ENCODE measurements around the gene PKD1L1. TPM values are rescaled to one million over a fixed set of nuclear protein-coding genes. Genes with fewer than 3 reads are reported as not detected.
"Not testable (repeated sequence)": the region's sequence is repeated elsewhere in the genome, so short reads cannot be mapped to it uniquely, and the experiment has no call there.

PKD1L1 gene
- polyA plus RNA-seq, 2 of the 4 experiments (the other 2 are of a cell fraction): 0.21 TPM

- H3K27ac ChIP-seq: peak overlapping the region; percentile 32 to 68; a peak in 3 of 6 replicates
- CTCF ChIA-PET: interaction anchor here (1.0 kb wide), 1 partner anchor 24 kb away, joined by 7 read pairs; no protein-coding TSS in a partner anchor
- DNase-seq (ENCODE audit: low read depth in 1 of 2, low spot score in 1 of 2); H3K9me3 ChIP-seq; H3K4me3 ChIP-seq; H3K4me2 ChIP-seq; ATAC-seq; POLR2A ChIA-PET; FAIRE-seq: not testable (repeated sequence)
- peaks cover 12% of the 10 kb centered on the region; the same call in 2 of the 3 replicates for H3K4me1 ChIP-seq
Observed at GRCh38 chr7:47795126-47795525, 153.1 kb downstream of the PKD1L1 start.

- Histone ChIP-seq H3K9me3 (peaks cover 5% of the 10 kb centered on the region; the same call in 1 of the 3 replicates), H3K27ac (peak overlapping the region in 1 of 2 experiments; percentile 68; a peak in 3 of 6 replicates), H3K4me2 (no peak overlapping the region), H3K4me1 (peaks cover 17% of the 10 kb centered on the region; the same call in 2 of the 3 replicates), H3K4me3 (no peak overlapping the region)
- ATAC-seq (no peak), DNase-seq (ENCODE audit: low read depth in 1 of 2, low spot score in 1 of 2) (no peak), FAIRE-seq (no peak)
- TF ChIP-seq TFCP2L1 (CRISPR knock-in tag; IDR thresholded peaks at IDR 0.05) (no peak), CTCF (IDR thresholded peaks at IDR 0.05) (no peak), SMC3 (IDR thresholded peaks at IDR 0.05) (no peak), HEYL (CRISPR knock-in tag; IDR thresholded peaks at IDR 0.05) (no peak), TP53 (CRISPR knock-in tag; IDR thresholded peaks at IDR 0.05) (no peak), HOXA7 (CRISPR knock-in tag; IDR thresholded peaks at IDR 0.05) (no peak), KDM1A (IDR thresholded peaks at IDR 0.05; ENCODE audit: low read depth) (no peak)
- ChIA-PET CTCF (interaction anchor here (0.6 to 1.0 kb wide), 2 partner anchors 25 to 87 kb away, joined by 3 to 7 read pairs; no protein-coding TSS in a partner anchor), POLR2A (no interaction called here)
- WGBS (ENCODE audit: missing lambda C conversion rate): 91% methylated on average over 3 of the region's 4 CpGs
Observed at GRCh38 chr7:47794016-47794415, 154.2 kb downstream of the PKD1L1 start.

GRCh38 chr7:47793186-47793585 is 155.1 kb downstream of the PKD1L1 start:
- H3K4me2 ChIP-seq; H3K4me3 ChIP-seq; CTCF ChIA-PET; ATAC-seq; POLR2A ChIA-PET; DNase-seq (ENCODE audit: low read depth in 1 of 2, low spot score in 1 of 2); H3K9me3 ChIP-seq; FAIRE-seq: not testable (repeated sequence)
- H3K27ac ChIP-seq: peak overlapping the region; percentile 19 to 68; a peak in 4 of 6 replicates
- peaks cover 22% of the 10 kb centered on the region for H3K4me1 ChIP-seq
- 56% methylated on average over 5 of the region's 5 CpGs for WGBS (ENCODE audit: missing lambda C conversion rate)

- peak overlapping the region; percentile 51 to 79; a peak in 5 of 6 replicates for H3K27ac ChIP-seq
- POLR2A ChIA-PET: no interaction called here
- FAIRE-seq (no peak), DNase-seq (ENCODE audit: low read depth in 1 of 2, low spot score in 1 of 2) (peak in 1 of 2 experiments; percentile 62), ATAC-seq (peak in 1 of 2 experiments; percentile 83; a peak in 3 of 6 replicates)
- 72% methylated on average over 3 of the region's 3 CpGs for WGBS (ENCODE audit: missing lambda C conversion rate)
- H3K4me3 ChIP-seq: no peak overlapping the region
- H3K4me1 ChIP-seq: peaks cover 28% of the 10 kb centered on the region
- H3K9me3 ChIP-seq: peaks cover 5% of the 10 kb centered on the region; the same call in 1 of the 3 replicates
- H3K4me2 ChIP-seq: no peak overlapping the region
- TF ChIP-seq EHMT2 (IDR thresholded peaks at IDR 0.05; ENCODE audit: low read depth) (no peak), ESRRA (IDR thresholded peaks at IDR 0.05; ENCODE audit: borderline replicate concordance, low read length) (no peak), HOXB13 (CRISPR knock-in tag; IDR thresholded peaks at IDR 0.05; ENCODE audit: low read depth) (no peak), CTCF (IDR thresholded peaks at IDR 0.05) (peak; percentile 35; the same call in 2 of the 3 replicates), RAD21 (conservative IDR thresholded peaks at IDR 0.05 in 1 of 2, IDR thresholded peaks at IDR 0.05 in 1 of 2) (peak; percentile 36 to 59; a peak in 4 of 5 replicates), SMC3 (IDR thresholded peaks at IDR 0.05) (peak; percentile 27; the same call in 1 of the 3 replicates), MAX (IDR thresholded peaks at IDR 0.05) (no peak)
- CTCF ChIA-PET: interaction anchor here (1.2 to 1.6 kb wide), 3 partner anchors 13 to 191 kb away, joined by 3 to 7 read pairs (median 3); no protein-coding TSS in a partner anchor
Observed at GRCh38 chr7:47792521-47793121, 155.6 kb downstream of the PKD1L1 start.
